Suprapubic skin (tissue), 3 donors: ENCODE results near the gene ZNF423.

Experiments
- CTCF ChIP-seq, 2 donors: fragments of 200-600 bp in 1 of 2; fragments of 450-650 bp in 1 of 2; sonication (generic) in 1 of 2; IDR thresholded peaks; one replicate each; pipeline ENCODE4 v1.5.1; 2016 to 2019; ENCODE audit warnings: antibody characterized with exemption in 2 of 2, mild to moderate bottlenecking in 1 of 2, moderate library complexity in 1 of 2
- EP300 ChIP-seq: sonication (generic); formaldehyde crosslinking; IDR thresholded peaks from one replicate; pipeline ENCODE4 v1.6.1; 2017; ENCODE audit warnings: antibody characterized with exemption
- POLR2A ChIP-seq, 2 donors: fragments of 450-650 bp; IDR thresholded peaks; one replicate each; pipeline ENCODE4 v1.6.1; 2017; ENCODE audit warnings: antibody characterized with exemption in 2 of 2, mild to moderate bottlenecking in 2 of 2, moderate library complexity in 2 of 2

- TF ChIP-seq POLR2A (IDR thresholded peaks at IDR 0.05) = no peak
- no peak for TF ChIP-seq CTCF (IDR thresholded peaks at IDR 0.05)
- TF ChIP-seq EP300 = no peak
These were observed 301.2 kb downstream of the ZNF423 start for GRCh38 chr16:49554681-49555080.
